Hematopoietic multipotent progenitor cell treated with erythropoietin and hydrocortisone succinate and interleukin-3 and kit ligand, for 4 days (in vitro differentiated cells): ENCODE results near the gene CHD9.
"Not testable (repeated sequence)": the region's sequence is repeated elsewhere in the genome, so short reads cannot be mapped to it uniquely, and the experiment has no call there.

ENCODE experiments used
- DNase-seq: peaks from one replicate; pipeline ENCODE4 v3.0.0-alpha.2; 2015

Gene CHD9

DNA sequence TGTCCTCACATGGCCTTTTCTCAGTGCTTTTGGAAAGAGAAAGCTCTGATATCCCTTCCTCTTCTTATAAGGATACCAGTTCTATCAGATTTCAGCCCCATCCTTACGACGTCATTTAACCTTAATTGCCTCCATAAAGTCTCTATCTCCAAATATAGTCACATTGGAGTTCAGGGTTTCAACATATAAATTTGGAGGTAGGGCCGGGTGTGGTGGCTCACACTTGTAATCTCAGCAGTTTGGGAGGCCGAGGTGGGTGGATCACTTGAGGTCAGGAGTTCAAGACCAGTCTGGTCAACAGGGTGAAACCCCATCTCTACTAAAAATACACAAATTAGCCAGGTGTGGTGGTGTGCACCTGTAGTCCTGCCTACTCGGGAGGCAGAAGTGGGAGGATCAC, 7.3 kb upstream of the CHD9 start:
- DNase-seq, result not testable (repeated sequence)

DNA sequence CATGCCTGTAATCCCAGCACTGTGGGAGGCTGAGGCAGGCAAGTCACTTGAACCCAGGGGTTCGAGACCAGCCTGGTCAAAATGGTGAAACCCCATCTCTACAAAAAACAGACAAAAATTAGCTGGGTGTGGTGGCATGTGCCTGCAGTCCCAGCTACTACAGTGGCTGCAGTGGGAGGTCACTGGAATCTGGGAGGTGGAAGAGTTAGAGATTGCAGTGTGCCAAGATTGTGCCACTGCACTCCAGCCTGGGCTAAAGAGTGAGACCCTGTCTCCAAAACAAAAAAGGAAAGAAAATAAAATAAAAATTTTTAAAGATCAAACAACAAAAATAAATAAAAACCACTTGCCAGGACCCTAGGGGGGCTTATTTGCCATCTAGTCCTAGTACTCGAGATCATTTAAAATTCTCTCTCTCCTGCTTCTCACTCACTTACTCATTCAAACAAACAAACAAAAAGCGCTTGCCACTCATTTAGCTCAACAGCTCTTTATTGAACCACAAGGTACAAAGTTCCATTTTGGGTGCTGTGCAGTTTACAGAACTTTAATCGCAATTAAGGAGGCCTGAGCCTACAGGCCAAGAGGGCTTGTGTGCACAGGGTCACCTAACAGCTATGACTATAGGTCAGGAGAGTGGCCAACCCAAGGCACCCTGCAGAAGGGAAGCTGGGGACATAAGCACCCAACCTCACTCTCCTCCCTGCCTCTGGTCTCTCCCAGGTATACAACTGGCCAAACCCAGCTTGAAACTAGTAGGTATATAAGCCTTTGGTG, 6.5 kb upstream of the CHD9 start:
- DNase-seq, result no peak

DNA sequence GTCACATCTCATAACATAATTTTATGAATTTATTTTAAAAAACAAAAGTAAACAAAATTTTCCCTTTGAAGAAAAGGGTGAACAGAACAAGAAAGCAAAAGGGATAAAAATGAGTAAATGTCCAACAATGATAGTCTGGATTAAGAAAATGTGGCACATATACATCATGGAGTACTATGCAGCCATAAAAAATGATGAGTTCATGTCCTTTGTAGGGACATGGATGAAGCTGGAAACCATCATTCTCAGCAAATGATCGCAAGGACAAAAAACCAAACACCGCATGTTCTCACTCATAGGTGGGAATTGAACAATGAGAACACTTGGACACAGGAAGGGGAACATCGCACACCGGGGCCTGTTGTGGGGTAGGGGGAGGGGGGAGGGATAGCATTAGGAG, 3.5 kb upstream of the CHD9 start:
- DNase-seq, result not testable (repeated sequence)

DNA sequence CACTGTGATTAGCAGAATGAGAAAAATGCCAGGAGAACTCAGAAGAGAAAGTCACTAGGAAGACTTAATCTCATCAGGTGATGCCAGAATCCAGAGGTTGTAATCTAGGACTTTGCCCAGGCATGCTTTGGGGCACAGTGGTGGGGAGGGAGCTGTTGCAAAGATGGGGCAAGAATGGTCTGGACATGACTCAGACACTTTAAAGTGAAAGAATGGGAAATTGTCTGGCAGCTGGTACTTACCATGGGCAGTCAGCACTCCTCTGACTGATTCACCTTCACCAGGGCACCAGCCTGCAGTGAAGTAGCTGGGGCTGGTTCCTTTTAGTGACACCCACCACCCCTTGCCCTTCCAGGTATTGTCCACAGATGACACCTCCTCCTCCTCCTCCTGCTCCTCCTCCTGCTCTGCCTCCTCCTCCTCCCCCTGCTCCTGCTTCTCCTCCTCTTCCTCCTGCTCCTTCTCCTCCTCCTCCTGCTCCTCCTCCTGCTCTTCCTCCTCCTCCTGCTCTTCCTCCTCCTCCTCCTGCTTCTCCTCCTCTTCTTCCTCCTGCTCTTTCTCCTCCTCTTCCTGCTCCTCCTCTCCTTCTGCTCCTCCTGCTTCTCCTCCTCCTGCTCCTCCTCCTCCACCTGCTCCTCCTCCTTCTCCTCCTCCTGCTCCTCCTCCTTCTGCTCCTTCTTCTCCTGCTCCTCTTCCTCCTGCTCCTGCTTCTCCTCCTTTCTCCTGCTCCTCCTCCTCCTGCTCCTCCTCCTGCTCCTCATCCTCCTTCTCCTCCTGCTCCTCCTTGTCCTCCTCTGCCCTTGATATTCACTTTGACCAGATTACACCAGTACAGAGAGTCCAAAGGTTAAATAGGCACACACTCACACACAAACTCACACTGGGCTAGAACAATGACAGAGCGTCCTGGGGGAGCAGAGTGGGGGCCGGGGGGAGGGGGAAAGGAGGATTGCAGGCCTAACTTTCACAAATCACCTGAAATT, 2.0 kb upstream of the CHD9 start, which contains the start of gene CHD9NB:
CHD9NB (minus strand) TSS at position 379 of the 983 bp plus-strand sequence. CDS start 8,739 bp downstream, outside the sequence.
- peak; percentile 60 for DNase-seq

DNA sequence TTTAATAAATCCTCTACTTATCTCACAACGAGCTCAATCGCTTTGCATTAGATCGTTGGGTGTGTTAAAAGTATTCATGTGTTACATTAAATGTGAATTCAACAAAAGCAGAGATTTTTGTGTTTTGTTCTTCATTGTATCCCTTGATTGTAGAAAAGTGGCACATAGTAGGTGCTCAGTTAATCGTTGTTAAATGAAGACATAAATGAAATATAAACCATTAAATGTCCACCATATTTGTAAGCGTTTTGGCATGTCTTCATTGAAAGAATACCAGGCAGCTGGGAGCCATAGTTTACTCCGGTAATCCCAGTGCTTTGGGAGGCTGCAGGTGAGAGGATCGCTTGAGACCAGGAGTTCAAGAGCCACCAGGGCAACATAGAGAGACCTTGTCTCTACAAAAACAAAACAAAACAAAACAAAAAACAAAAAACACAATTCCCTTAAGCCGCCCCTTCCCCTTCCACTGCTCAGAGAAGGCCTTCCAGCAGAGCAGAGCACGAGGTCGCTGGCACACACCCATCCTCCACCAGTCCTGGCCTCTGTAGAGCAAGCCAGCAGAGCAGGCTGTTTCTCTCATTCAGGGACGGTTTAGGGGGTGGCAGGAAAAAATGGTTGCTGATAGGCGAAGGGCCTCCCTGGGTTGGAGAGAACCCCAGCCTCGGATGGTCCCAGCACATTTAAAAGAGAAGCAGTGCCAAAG, 673 bp upstream of the CHD9 start:
- peak; percentile 86 for DNase-seq

DNA sequence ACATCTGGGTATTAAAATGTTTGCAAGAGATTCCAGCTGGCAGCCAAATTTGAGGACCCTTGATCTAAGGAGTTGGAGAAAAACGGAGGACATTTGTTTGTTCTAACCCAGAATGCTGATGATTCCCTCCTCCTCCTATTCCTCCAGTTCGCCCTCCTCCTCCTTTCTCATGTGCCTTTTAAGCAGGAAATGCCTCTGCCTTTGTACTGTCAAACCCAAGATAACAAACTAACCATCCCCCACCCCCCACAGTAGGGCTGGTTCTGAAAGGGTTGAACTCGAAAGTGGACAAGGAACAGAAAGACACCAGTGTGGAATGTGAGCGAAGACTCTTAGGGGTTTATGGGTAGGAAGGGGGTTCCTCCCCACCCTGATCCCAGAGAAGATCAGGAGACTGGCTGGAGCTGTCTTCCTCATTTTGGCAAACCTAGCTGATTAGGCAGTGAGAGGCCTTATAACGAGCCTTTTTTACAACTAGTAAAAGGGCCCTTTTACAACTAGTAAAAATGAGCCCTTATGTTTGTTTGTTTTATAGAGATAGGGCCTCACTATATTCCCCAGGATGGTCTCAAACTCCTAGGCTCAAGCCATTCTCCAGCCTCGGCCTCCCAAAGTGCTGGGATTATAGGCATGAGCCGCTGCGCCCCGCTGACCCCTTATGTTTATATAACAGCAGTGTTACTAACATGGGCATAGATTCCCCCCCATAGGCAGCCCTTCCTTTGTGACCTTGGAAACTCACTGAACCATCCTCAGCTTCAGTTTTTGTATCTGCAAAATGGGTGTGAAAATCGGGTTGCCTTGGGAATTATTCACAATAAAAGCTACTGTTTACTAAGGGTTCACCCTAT, 975 bp downstream of the CHD9 start:
- DNase-seq, result peak; percentile 88

DNA sequence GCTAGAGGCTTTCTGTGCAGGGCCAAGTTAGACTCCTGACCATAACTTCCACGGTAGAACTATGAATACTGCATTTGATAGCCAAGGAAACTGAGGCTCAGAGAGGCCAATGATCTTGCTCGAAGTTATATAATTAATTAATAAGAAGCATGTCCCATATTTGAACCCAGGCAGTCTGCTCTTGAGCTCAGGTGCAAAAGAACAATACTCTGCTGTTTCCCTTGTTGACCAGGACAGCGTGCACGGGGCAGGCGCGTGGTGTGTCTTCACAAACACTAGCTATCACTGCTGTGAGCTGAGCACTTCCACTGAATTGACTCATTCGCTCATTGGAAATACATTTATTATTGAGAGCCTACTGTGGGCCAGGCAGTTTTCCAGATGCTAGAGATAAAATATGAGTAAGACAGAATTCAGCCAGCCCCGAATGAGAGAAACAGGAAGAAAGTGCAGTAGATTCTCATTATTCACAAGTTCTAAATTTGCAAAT, 1.6 kb downstream of the CHD9 start:
- DNase-seq, result peak; percentile 41

DNA sequence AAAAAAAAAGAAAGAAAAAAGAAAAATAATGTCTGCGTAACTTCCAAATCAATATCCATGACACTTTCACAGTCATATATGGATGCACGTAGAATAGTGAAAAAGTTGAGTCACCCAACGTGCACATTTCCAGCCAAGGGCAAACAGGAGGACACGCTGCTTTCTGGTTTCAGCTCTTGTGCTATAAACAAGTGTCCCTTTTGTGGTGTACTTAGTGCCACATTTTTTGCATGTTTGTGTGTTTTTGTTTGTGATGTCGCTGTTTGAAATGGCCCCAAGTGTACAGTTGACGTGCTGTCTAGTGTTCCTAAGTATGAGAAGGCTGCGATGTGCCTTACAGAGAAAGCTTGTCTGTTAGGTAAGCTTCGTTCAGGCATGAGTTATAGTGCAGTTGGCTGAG, 2.9 kb downstream of the CHD9 start:
- no peak for DNase-seq

DNA sequence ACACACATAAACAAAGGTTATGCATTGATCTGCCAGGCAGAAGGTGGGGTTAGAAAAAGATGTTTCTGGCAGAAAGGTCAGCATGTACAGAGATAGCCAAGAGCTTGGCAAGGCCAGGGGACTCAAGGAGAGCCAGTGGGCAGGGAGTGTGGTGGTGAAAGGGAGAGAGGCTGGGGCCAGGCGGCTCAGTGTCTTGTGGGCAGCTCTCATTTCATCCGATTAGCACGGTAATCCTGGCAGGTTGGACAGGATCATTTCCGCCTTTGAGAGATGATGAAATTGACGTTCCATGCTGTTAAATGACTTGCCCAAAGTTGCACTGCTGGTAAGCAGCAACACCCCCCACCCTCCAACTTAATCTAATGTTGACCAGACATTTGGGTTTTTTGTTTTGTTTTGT, 3.6 kb downstream of the CHD9 start:
- DNase-seq, result no peak

DNA sequence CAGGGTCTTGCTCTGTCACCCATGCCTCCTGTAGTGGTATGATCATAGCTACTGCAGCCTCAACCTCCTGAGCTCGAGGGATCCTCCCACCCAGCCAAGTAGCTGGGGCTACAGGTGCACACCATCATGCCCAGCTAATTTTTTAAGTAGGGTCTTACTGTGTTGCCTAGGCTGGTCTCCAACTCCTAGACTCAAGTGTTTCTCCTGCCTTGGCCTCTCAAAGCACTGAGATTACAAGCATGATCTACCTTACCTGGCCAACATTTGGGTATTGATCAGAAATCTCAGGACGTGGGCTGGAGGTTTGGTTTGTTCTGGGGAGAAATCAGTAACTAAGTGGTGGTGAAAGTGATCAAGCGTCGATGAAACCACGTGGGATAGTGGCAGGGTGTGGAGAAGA, 4.1 kb downstream of the CHD9 start:
- no peak for DNase-seq

DNA sequence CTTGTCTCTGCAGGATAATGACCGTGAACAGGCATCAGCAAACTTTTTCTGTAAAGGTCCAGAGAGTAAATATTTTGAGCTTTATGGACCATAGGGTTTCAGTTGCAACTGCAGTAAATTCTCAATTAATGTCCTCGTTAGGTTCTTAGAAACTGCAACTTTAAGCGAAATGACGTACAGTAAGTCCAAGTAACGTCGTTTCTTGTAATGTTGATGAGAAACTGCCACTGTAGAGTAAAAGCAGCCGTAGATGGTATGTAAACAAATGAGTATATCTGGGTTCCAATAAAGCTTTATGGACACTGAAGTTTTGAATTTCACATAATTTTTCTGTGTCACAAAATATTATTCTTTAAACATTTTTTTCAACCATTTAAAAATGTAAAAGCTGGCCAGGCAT, 4.9 kb downstream of the CHD9 start:
- DNase-seq, result no peak

DNA sequence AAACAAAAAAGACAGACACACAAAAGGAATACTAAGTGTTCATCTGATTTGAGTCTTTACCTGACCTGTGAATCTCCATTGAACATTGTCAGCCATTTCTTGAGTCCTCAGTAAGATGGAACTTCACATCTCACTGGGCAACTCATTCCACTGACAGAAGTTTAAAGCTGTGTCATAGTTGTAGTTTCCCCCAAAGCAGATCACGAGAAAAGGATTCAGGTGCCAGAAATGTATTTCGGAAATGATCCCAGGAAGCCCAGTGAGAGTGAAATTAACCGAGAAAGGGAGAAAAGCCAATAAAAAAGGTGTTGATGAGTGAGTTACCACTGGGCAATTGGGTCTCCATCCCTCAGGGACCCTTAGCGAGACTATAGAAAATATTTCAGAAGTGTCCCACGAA, 6.5 kb downstream of the CHD9 start:
- no peak for DNase-seq

DNA sequence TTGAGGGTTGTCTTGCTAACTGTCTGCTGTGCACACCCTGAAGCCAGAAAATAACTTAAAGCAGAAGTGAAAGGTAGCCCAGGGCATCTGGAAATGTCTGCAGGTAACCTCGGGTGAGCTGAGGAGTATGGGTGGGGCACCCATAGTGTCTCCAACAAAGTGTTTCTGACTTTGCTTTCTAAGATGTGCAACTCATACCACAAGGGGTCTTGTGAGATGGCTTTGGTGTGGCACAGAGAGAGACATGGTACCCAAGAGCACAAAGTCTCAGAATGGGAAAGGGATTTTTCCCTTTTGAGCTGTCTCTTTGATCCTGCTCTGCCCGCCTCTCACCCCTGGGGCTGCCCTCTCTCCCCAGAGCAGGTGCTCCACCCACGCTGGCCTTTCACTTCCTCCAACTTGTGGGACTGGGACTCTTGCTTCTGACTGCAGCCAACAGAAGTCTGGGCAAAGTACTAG, 6.9 kb downstream of the CHD9 start:
- DNase-seq, result peak; percentile 42

DNA sequence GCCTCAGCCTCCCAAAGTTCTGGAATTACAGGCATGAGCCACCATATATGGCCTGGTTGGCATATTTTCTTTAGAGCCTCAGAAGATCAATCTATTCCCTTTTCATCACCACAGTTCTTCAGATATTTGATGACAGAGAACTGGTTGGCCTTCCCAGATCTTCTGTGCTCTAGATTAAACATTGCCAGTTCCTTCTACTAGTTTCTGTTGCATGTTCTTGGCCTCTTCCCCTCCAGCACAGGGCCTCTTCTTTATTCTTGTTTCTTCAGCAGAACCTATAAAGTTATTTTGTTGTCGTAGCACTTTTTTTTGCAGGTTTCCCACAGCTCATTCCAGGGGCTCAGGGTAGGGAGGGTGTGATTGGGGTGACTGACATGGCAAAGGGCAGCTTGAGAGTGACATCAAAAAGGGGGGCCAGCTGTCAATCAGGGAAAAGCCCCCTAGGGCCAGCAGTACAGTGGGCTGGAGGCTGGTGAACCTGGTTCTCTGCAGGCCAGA, 9.3 kb downstream of the CHD9 start:
- DNase-seq, result no peak

DNA sequence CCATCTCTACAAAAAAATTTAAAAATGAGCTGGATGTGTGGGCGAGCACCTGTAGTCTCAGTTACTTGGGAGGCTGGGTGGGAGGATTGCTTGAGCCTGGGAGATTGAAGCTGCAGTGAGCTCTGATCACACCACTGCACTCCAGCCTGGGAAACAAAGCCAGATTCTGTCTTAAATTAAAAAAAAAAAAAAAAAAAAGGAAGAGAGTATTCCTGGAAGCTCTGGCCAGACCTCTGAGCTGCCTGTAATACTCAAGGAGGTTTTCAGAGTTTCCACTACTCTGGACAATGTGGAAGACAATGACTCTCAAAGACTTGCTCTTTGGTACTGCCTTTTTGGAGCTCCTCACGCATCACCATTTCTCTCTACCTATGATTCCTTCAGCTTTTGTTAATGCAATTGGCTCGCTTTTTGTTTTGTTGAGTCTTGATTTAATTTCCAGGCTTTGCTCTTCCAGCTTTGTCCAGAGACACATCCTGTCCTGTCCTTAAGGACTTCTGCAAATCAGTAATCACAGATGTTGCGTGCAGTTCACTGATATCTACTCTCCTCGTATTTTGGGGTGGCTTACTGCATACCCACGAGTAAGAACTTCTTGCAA, 10.8 kb downstream of the CHD9 start:
- DNase-seq, result no peak

DNA sequence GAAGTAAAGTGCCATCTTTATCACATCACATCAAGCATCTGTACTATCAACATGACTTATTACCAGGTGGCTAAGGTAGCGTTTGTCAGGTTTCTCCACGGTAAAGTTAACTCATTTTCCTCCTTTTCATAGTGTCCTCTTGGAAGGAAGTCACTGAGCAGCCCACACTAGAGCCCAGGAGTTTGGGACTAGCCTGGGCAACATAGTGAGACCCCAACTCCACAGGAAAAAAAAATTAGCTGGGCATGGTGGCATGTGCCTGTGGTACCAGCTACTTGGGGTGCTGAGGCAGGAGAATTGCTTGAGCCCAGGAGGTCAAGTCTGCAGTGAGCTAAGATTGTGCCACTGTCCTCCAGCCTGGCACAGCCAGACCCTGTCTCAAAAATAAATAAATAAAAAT, 12.9 kb downstream of the CHD9 start:
- DNase-seq, result no peak

DNA sequence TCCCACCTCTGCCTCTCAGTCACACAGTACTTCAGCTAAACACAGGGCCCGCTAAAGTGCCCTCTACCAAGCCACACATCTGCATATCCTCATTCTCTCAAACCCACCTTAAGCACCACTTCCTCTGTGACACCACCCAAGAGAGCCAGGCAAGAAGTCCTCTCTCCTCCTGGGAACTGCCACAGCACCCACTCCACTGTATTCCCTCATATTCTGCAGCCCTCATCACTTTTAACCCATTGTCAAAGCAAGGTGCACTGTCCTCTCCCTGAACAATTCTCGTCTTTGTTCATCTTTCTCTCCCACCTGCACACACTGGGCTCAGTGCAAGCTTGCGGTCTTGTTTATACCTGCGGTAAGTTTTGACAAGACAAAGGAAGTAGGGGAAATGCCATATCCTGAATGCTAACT, 13.6 kb downstream of the CHD9 start:
- no peak for DNase-seq

DNA sequence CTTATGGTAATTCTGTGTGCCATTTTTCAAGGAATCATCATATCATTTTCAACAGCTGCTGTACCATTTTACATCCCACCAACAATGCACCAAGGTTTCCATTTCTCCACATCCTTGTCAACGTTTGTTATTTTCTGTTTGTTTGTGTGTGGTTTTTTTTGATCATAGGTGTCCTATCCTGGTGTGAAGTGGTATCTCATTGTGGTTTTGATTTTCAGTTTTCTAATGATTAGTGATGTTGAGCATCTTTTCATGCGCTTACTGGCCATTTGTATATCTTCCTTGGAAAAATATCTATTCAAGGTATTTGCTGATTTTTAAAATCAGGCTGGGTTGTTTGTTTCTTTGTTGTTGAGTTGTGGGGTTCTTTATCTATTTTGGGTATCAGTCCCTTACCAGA, 15.0 kb downstream of the CHD9 start:
- no peak for DNase-seq

DNA sequence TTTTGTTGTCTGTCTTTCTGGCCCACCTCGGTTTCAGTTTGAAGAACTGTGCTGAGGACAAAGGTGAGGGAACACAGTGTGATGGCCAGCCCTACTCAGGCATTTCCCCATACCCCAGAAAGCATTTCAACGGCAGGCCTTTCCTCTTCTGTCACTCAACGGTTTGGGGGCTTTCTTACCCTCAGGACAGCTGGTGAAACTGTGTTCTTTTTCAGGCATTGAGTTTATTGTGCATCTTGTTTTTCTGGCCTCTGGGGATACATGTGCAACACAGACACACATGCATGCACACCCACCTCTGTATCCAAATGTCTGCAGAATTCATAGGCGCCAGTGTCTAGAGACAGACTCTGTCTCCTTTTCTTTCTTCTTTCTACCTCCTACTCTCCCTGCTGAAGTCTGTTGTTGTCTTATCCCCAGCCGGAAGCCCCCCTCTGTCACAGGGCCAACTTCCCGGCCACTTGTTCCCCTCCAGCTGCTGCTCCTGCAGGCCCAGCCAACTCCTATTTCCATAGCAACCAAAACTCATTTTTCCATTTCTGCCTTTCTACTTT, 17.0 kb downstream of the CHD9 start:
- peak; percentile 66 for DNase-seq

DNA sequence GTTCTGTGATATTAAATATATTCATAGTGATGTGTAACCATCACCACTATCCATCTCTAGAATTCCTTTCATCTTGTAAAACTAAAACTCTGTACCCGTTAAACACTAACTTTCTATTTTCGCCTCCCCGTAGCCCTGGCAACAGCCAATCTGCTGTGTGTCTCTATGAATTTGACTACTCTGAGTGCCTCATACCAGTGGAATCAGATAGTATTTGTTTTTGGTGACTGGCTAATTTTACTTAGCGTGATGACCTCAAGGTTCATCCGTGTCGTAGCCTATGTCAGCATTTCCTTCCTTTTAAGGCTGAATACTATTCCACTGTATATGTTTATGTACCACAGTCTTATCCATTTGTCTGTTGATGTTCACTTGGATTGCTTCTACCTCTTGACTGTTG, 18.2 kb downstream of the CHD9 start:
- no peak for DNase-seq

DNA sequence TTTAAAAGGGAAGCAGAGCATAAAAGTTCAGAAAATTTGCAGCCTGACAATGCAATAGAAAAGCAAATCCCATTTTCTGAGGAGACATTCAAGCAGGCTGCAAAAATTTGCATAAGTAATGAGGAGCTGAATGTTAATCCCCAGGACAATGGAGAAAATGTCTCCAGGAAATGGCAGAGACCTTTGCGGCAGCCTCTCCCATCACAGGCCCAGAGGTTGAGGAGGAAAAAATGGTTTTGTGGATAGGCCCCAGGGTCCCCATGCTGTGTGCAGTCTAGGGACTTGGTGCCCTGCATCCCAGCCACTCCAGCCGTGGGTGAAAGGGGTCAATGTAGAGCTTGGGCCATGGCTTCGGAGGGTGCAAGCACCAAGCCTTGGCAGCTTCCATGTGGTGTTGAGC, 19.5 kb downstream of the CHD9 start:
- not testable (repeated sequence) for DNase-seq
